ENCODE data around the gene SLC22A3. TPM values are rescaled to one million over a fixed set of nuclear protein-coding genes. Genes with fewer than 3 reads are reported as not detected.
A peak's percentile ranks its signal among the peaks of the same experiment; 100 is the strongest.
"Not testable (repeated sequence)": the region's sequence is repeated elsewhere in the genome, so short reads cannot be mapped to it uniquely, and the experiment has no call there.

SLC22A3 gene
- polyA plus RNA-seq, 2 of the 4 experiments (the other 2 are of a cell fraction), result 44.9 to 57.4 TPM

- CTCF ChIA-PET, result interaction anchor here (1.3 kb wide), 1 partner anchor 10 kb away, joined by 4 read pairs; no protein-coding TSS in a partner anchor
- TF ChIP-seq EHMT2 (IDR thresholded peaks at IDR 0.05; ENCODE audit: low read depth) (no peak), E2F6 (IDR thresholded peaks at IDR 0.05; ENCODE audit: borderline replicate concordance, low read depth) (no peak), POLR2A (IDR thresholded peaks at IDR 0.05; ENCODE audit: low read length) (no peak), ZSCAN20 (CRISPR knock-in tag; IDR thresholded peaks at IDR 0.05) (no peak), BCL3 (IDR thresholded peaks at IDR 0.05) (no peak), HES2 (IDR thresholded peaks at IDR 0.05) (no peak)
- ATAC-seq (0 out of 6 replicates have a peak, but pooled peaks of 1 of the 2 experiments have one; percentile 8), FAIRE-seq (no peak), DNase-seq (ENCODE audit: low read depth in 1 of 2, low spot score in 1 of 2) (no peak)
- POLR2A ChIA-PET, result no interaction called here
- no peak overlapping the region for H3K4me2 ChIP-seq
- no peak overlapping the region; a peak in 1 of 6 replicates for H3K27ac ChIP-seq
- H3K4me3 ChIP-seq, result no peak overlapping the region
- peaks cover 4% of the 10 kb centered on the region; the same call in 1 of the 3 replicates for H3K9me3 ChIP-seq
- H3K4me1 ChIP-seq, result peaks cover 31% of the 10 kb centered on the region
- 97% methylated on average over 4 of the region's 4 CpGs for WGBS (ENCODE audit: missing lambda C conversion rate)
Observed at GRCh38 chr6:160368670-160369069, 20.5 kb downstream of the SLC22A3 start.

- CTCF ChIA-PET, result interaction anchor here (0.8 to 1.2 kb wide), 3 partner anchors 13 to 146 kb away, joined by 3 to 4 read pairs (median 3); no protein-coding TSS in a partner anchor
- FAIRE-seq; H3K4me3 ChIP-seq; ATAC-seq; DNase-seq (ENCODE audit: low read depth in 1 of 2, low spot score in 1 of 2); POLR2A ChIA-PET; H3K9me3 ChIP-seq: not testable (repeated sequence)
- H3K27ac ChIP-seq, result peak overlapping the region; percentile 34 to 70; a peak in 4 of 6 replicates
- peaks cover 51% of the 10 kb centered on the region for H3K4me1 ChIP-seq
- H3K4me2 ChIP-seq, result peak overlapping the region; percentile 43
- no CpG with 5 or more reads among the region's 4 CpGs for WGBS (ENCODE audit: missing lambda C conversion rate)
Observed at GRCh38 chr6:160373601-160374000, 25.4 kb downstream of the SLC22A3 start.

- POLR2A ChIA-PET, result no interaction called here
- Histone ChIP-seq H3K4me2 (no peak overlapping the region), H3K27ac (peak overlapping the region; percentile 36 to 43; a peak in 3 of 6 replicates), H3K4me3 (no peak overlapping the region), H3K9me3 (peaks cover 1% of the 10 kb centered on the region; the same call in 1 of the 3 replicates), H3K4me1 (peaks cover 65% of the 10 kb centered on the region)
- TF ChIP-seq BHLHE40 (IDR thresholded peaks at IDR 0.05; ENCODE audit: low read depth, low read length) (no peak), GATA3 (IDR thresholded peaks at IDR 0.05; ENCODE audit: borderline replicate concordance) (no peak), RFX5 (IDR thresholded peaks at IDR 0.05) (no peak), MAX (IDR thresholded peaks at IDR 0.05) (no peak), HMGXB4 (CRISPR knock-in tag; IDR thresholded peaks at IDR 0.05; ENCODE audit: borderline replicate concordance) (no peak), CEBPB (IDR thresholded peaks at IDR 0.05) (no peak), EP300 (IDR thresholded peaks at IDR 0.05) (no peak), REST (IDR thresholded peaks at IDR 0.05) (no peak), ZNF302 (CRISPR knock-in tag; IDR thresholded peaks at IDR 0.05) (no peak), FOSB (CRISPR knock-in tag; IDR thresholded peaks at IDR 0.05) (no peak), HOXB13 (CRISPR knock-in tag; IDR thresholded peaks at IDR 0.05; ENCODE audit: low read depth) (no peak), PHF8 (IDR thresholded peaks at IDR 0.05; ENCODE audit: borderline replicate concordance, low read depth) (no peak), CHD4 (IDR thresholded peaks at IDR 0.05; ENCODE audit: borderline replicate concordance) (no peak), E2F6 (IDR thresholded peaks at IDR 0.05; ENCODE audit: borderline replicate concordance, low read depth) (no peak), HDAC2 (IDR thresholded peaks at IDR 0.05) (no peak), FOSL2 (IDR thresholded peaks at IDR 0.05) (no peak), FOSL2 (CRISPR knock-in tag; IDR thresholded peaks at IDR 0.05) (no peak)
- CTCF ChIA-PET, result interaction anchor here (1.2 kb wide), 1 partner anchor 9 kb away, joined by 3 read pairs; no protein-coding TSS in a partner anchor
- no peak for DNase-seq (ENCODE audit: low read depth in 1 of 2, low spot score in 1 of 2)
- WGBS (ENCODE audit: missing lambda C conversion rate), result 58% methylated on average over 3 of the region's 3 CpGs
- no peak for FAIRE-seq
- no peak for ATAC-seq
Observed at GRCh38 chr6:160374836-160375560, 26.8 kb downstream of the SLC22A3 start.
